Measurements from ENCODE around the gene STAC3.

The STAC3 gene

DNA sequence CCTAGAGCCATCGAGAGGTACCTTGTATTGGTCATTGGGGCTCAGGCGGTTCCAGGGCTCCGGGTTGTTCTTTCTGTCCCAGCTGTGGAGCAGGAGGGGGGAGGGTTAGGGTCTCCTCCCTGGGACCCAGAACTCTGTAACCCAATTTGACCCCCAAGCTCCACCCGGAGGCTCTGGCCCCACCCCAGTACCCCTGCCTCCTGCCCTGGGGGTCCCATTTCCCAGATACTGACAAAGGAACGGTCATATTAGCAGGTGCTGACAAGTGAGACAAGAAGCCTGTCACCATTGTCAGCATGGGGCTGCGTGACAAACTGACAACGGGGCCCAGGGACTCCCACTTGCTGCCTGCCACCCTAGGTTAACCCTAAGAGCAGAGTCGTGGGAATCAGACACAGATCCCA is 15.3 kb downstream of the STAC3 start:
- no peak for DNase-seq

DNA sequence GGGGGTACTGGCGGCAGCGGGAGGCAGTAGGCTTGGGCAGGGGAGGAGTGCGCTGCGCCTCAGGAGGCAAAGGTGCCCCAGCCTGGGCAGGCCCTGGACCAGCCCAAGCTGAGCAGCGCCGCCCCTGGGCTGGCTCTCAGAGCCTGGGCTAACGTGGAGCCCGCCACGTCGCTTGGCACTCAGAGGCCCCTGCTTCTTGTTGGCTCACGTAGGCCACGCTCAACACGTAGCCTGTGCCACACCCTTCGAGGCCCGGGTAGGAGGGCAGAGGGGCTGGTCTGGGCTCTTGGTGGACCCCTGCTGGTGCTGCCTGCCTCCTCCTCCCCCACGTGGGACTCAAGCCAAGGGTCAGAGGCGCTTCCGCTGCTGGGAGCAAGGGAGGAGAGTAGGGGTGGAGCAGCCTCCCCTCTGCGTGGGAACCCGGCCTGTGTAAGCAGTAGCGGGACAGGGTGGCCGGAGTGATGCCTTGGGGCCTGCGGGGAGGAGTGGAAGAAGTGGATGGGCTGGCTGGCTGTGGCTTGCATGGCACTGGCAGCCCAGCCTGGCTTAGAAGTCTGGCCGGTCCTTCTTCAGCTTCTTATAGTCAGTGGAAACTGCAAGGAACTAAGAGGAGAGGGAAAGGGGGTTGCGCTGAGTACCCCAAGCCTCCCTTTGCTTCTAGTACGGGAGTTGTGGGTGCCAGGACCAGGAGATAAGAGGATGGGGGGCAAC is 15.8 kb downstream of the STAC3 start:
- DNase-seq = peak; percentile 71

DNA sequence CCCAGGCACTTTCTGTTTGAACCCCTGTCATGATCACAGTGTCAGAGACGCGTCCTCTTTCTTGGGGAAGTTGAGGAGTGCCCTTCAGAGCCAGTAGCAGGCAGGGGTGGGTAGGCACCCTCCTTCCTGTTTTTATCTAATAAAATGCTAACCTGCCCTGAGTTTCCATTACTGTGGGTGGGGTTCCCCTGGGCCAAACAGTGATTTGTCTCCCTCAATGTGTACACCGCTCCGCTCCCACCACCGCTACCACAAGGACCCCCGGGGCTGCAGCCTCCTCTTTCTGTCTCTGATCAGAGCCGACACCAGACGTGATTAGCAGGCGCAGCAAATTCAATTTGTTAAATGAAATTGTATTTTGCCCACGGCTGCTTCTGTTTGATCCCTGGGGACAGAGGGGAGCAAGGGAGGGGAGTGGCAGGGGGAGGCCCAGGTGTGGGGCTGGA is 16.4 kb downstream of the STAC3 start:
- no peak for DNase-seq

DNA sequence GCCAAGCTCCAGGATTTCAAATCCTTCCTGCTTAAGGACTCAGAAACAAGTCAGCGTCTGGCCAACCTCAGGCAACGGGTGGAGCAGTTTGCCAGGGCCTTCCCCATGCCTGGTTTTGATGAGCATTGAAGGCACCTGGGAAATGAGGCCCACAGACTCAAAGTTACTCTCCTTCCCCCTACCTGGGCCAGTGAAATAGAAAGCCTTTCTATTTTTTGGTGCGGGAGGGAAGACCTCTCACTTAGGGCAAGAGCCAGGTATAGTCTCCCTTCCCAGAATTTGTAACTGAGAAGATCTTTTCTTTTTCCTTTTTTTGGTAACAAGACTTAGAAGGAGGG is 16.8 kb downstream of the STAC3 start:
- no peak for DNase-seq

DNA sequence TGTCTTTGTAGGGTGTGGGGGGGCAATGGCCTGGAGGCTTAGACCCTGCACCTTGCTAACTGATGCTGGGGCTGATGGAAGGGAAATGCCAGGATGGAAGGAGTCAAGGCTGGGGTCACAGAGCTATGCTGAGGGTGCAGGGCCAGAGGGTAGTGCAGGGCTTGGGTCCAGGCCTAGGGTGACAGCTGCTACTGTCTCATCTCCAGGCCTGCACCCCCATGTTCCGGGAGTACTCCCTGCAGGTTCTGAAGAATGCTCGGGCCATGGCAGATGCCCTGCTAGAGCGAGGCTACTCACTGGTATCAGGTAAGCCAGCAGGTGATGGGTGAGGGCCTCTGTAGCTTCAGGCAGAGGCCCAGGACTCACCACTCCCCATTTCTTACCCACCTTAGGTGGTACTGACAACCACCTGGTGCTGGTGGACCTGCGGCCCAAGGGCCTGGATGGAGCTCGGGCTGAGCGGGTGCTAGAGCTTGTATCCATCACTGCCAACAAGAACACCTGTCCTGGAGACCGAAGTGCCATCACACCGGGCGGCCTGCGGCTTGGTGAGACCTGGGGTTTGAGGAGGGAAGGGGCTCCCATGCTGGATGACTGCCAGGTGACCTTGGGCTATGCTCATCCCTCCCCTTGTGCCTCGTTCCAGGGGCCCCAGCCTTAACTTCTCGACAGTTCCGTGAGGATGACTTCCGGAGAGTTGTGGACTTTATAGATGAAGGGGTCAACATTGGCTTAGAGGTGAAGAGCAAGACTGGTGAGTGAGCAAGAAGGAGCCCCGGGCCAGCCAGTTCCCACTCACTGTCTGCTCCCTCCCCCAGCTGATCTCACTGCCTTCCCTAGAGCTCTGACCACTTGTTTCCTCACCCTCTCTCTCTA is 17.4 kb downstream of the STAC3 start:
- peak; percentile 68 for DNase-seq

DNA sequence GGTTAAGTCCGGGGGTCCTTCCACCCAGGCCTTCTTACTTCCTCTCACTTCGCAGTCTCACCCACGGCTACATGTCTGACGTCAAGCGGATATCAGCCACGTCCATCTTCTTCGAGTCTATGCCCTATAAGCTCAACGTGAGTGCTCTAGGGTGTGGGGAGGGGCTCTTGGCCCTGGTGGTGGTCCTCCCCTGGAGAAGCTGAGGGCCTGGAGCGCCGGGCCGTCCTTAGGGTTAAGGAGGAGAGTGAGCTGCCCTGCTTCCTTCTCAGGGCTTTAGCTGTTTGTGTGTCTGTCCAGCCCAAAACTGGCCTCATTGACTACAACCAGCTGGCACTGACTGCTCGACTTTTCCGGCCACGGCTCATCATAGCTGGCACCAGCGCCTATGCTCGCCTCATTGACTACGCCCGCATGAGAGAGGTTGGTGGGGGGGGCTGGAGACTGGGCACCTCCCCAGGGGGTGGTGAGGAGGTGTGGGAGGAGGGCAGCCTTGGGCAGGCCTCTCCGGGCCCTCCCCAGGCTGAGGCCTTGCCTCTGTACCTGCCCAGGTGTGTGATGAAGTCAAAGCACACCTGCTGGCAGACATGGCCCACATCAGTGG is 18.7 kb downstream of the STAC3 start:
- no peak for DNase-seq

DNA sequence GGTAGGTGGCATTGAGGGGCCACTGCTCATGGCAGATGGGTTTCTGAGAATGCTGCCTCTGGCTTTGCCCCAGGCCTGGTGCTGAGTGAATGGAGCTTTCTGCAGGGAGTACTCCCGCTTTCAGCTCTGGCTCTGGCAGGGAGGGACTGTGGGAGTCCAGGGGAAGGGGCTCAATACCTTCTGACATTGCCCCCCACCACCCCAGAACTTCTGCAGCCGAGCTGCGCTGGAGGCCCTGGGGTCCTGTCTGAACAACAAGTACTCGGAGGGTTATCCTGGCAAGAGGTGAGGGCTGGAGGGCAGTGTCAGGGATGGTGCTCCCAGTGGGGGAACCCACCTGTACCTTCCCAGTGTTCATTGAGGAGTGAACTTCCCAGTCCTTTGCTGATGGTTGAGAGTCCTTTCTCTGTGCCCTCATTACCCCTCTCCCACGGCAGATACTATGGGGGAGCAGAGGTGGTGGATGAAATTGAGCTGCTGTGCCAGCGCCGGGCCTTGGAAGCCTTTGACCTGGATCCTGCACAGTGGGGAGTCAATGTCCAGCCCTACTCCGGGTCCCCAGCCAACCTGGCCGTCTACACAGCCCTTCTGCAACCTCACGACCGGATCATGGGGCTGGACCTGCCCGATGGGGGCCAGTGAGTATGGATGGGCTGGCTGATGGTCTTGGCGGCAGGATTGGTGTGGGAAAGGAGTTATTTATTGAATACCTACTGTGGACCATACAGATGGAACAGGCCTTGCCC is 19.5 kb downstream of the STAC3 start:
- no peak for DNase-seq

DNA sequence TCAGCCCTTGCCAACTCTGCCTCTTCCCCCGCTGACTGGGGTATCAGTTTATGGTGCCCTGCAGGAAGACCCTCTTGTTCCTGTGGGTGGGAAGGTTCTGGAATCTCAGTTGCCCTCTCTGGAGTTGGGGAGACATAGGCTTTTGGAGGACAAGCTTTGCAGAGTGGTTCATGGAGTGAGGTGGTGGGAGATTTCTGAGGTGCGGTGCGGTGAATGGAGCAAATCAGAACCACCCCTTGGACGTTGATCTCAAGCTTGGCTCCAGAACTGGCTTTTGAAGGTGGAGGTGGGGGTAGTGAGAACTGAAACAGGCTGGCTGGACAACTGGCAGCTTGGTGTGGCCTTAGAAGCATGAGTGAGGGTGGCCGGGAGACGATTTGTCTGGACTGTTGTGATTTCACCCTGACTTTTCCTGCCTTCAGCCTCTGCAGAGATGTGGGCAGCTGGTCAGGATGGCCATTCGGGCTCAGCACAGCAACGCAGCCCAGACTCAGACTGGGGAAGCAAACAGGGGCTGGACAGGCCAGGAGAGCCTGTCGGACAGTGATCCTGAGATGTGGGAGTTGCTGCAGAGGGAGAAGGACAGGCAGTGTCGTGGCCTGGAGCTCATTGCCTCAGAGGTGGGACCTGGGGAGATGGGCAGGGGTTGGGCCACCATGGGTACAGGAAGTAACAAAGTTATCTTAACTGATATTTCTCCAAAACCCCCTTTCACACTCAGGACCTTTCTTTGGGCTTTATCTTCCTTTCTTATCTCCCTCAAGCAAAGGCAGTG is 20.4 kb downstream of the STAC3 start:
- DNase-seq = no peak

DNA sequence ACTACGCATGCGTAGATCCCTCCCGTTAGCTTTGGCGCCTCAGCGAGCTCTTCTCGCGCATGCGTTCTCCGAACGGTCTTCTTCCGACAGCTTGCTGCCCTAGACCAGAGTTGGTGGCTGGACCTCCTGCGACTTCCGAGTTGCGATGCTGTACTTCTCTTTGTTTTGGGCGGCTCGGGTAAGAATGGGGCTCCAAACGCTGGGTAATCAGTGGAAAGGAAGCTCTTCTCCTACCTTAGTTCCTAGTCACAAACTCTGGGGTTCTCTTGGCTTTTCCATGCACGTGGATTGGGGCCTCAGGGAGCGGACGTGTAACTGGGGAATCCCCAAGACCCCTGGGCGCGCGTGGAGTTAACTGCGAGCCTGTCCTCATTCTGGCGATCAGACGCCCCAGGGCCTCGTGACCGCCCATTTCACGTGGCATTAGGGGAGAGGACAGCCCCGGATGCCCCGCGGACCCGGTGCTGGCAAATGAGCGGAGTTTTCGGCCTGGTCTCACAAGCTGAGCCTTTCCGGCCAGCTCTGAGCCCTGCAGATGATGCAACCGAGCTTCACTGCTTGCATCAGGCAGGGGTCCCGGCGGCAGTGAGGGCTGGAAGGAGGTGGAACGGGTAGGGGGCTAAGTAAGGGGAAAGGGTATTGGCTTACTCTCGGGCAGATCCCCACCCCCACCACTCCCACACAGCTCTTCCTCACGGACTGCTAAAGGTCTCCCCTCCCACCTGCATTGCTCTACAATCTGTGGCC is 21.2 kb downstream of the STAC3 start, which contains the start of gene SHMT2:
Gene SHMT2, plus strand, starts transcription at position 78 of the 747 bp plus-strand sequence. Its CDS starts 68 bp downstream, at position 146.
- DNase-seq = peak; percentile 91

DNA sequence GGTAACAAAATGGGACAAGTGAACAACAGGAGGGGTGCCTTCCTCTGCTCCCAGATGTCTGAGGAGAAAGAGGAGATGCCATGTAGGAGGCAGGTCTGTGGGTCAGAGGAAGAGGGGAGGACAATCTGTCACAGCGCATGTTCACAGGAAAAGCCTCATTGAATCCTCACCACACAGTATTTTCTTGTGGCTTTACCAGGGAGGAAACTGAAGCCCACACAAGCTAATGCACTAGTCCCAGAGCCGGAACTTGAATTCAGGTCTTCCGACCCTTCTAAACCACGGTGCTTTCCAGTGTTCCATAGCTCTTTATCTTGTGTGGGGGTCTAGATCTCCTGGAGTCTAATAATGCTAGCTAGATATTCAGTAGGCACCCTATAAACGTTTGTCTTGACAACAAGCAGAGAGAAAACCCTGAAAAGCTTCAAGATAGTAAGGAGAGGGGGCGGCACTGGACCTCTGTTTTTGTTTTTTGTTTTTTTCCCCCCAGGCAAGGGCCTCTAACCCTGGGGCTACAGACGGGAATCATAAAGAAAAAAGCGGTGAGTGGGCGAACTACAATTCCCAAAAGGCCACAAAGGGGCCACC is 21.8 kb downstream of the STAC3 start:
- no peak for DNase-seq

DNA sequence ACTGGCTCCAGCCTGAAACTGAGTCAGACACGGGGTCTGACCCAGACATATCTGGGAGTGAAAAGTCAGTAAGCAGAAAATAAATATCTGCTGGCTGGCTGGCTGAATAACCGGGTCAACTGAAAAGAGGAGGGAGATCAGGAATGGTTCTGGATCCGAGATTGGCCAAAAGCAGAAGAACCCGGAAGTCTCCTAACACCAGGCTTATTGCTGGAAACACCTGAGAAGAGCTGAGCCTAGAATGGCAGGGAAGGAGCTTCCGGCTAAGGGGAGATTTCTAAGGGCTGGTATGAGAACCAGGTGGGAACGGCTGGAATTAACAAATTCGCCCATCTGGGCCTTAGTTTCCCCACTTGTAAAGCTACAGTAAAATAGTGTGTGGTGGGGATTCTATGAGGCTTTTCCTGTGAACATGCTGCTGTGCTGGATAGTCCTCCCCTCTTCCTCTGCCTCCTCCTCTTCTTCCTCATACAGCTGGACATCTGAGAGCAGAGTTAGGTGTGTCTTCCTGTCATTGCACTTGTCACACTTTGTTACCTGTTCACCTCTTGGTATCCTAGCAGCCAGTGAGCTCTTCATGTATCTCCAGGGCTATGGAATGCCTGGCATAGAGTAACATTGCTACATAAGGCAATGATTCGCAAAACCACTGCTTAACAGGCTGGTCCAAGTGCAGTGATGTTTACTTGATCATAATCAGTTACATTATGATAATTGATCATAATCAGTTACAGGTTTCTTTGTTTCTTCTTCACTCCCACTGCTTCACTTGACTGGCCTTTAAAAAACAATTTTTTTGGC is 23.5 kb downstream of the STAC3 start:
- DNase-seq = no peak

DNA sequence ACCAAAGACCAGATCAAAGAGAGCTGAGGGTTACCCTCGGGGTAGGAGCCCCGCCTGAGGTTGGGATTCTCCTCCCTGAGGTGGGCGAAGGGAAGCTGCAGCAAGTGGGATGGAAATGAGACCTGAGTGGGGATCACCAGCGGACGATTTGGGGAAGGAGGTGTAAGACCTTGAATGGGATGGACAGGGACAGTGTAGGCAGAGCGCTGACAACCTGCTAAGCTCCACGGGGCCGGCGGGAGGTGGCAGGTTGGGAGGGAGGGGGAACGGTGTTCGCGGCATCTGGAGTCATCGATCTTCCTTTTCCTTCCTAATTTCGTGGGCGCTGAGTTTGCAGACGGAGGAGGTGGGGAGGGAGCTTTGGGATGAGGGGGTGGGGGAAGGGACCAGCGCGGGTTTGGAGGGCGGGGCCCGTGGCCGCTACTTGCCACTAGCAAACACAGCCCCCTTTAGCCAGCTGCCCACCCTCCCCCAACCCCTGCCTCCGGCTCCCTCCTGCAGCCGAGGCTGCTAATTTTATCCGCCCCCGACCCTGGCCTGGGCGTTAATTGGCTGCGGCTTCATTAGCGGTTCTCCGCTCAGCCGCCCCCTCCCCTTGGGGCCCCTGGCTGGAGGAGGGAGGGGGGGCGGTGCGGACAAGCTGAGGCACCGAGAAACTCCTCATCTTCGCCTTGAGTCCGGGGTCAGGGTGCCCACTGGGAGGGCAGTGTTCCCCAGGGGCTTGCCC is 24.2 kb downstream of the STAC3 start:
- DNase-seq = no peak

DNA sequence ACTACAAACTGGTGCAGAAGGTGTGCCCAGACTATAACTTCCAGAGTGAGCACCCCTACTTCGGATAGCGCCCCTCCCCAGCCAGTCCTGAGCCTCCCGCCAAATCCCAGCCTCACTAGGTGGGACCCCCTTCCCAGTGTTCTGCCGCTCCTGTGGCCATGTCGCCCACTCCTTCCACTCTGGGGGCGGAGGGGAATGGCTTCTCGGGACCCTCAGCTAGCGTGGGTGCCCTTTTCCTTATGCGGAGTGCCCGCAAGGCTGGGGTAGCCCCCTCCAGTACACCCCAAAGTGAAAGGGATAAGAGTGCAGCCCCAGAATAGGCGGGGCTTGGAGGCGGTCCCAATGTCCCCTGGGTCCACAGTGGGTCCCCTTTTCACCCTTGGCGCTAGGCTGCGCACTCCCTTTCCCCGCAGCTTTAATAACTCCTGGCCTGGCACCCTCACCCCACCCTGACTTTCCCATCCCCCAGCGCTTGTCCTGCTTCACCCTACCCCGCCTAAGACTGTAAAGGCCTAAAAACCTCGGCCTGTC is 25.2 kb downstream of the STAC3 start:
- no peak for DNase-seq

DNA sequence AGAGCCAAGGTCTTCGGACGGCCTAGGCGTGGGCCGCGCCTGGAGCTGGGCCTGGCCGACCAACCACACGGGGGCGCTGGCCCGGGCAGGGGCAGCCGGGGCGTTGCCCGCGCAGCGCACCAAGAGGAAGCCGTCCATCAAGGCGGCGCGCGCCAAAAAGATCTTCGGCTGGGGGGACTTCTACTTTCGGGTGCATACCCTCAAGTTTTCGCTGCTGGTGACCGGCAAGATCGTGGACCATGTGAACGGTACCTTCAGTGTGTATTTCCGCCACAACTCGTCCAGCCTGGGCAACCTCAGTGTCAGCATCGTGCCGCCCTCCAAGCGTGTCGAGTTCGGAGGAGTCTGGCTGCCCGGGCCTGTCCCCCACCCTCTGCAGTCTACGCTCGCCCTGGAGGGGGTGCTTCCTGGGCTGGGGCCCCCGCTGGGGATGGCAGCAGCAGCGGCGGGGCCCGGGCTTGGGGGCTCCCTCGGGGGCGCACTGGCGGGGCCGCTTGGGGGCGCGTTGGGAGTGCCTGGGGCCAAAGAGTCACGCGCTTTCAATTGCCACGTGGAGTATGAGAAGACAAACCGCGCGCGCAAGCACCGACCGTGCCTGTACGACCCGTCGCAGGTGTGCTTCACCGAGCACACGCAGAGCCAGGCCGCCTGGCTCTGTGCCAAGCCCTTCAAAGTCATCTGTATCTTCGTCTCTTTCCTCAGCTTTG is 25.9 kb downstream of the STAC3 start:
- DNase-seq = no peak

DNA sequence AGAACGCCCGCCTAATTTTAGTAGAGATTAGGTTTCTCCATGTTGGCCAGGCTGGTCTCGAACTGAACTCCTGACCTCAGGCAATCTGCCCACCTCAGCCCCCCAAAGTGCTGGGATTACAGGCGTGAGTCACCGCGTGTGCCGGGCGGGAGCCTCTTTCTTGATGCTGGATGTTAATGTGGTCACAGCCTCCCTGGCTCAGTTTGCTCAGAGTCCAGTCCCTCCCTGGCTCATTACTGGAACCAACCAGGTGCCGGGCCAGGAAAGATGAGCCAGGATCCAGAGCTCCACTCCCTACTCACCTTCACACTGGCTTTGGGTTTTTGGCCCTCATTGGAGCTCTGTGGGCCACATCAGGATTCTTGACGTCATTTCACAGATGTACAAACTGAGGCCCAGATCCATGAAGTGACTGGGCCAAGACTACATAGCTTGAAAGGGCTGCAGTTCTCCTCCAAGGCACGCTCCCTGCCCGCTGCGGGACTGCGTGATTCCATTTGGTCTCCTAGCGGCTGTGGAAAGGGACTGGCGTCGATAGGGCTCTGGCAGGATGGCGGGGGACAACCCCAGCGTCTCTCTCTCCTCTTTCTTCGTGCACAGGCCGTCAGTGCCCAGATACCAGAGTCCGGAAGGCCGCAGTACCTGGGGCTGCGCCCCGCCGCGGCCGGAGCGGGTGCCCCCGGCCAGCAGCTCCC is 26.6 kb downstream of the STAC3 start:
- no peak for DNase-seq

DNA sequence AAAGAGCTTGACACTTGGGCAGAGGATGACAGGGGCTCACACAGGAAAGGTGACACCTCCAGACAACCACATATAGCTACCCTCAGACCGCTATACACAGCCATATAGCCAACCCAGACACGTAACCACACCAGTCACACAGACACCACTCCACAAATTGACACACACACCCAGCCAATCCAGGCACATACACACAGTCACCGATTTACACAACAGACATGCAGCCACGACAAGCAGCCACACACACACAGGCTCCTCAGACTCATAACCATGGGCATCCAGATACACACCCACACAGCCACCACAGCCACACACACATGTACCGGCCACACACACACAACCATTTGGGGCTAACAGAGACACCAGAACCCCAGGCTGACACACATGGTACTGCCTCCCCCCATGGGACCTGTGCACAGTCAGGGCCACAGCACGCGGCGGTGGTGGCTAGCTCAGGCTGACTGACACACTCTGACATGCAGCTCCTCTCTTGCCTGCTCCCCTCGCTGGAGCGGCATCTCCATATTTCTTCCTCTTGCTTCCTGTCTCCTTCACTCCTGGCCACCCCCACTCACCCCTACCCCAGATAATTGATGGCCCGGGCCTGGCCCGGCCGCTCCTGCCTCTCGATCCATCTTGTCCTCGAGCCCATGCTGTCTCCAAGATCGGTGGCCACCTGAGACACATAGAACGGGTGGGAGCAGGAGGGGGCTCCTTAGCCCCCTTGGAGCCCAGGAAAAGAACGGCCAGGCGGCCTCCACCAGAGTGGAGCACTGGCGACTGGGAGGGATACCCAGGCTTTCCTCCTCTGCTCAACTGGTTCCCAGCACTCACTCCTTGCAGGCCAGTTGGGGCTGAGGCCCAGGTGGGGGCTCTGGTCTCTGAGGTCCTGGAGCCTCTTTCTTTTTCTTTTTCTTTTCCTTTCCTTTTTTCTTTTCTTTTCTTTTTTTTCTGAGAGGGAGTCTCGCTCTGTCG is 27.5 kb downstream of the STAC3 start:
- no peak for DNase-seq

All from NCI-H226 (cell line).